ENCODE results near the gene PRDM1. TPM values are rescaled to one million over a fixed set of nuclear protein-coding genes. Genes with fewer than 3 reads are reported as not detected.

PRDM1 gene
- total RNA-seq, 4 donors from 2014 or later: 5.3 to 13.4 (median 10.6) TPM

DNA sequence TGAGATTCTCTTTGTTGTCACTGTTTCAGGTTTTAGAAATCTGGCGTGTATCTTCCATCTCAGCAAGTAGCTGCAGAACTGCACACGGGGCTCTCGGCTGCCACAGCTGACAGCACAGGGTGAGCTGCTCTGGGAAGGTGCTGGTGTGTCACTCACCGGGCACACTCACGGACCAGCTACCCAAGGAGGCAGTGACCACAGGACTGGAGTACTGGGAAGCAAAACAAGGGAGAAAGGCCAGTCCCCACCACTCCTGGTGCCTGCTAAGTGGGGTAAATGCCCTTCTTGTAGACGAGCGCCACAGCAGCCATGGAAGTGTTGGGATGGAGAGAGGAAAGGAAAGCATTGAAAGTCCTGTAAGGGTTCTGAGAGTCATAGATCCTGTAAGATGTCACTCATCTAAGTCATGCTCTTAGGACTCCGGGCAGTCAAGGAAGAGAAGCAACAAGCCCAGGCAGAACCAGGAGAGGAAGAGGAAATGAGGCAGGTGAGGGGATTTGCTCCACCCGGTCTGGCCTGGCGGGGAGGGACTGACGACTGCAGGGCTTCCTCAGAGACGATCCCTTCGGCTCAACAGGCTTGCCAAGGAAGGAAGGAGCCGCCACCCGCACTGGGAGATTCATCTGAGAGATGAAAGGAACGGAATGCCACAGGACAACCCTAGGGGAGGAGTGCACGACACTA lies 48.1 kb downstream of the PRDM1 start:
- TF ChIP-seq, protein P1, sequence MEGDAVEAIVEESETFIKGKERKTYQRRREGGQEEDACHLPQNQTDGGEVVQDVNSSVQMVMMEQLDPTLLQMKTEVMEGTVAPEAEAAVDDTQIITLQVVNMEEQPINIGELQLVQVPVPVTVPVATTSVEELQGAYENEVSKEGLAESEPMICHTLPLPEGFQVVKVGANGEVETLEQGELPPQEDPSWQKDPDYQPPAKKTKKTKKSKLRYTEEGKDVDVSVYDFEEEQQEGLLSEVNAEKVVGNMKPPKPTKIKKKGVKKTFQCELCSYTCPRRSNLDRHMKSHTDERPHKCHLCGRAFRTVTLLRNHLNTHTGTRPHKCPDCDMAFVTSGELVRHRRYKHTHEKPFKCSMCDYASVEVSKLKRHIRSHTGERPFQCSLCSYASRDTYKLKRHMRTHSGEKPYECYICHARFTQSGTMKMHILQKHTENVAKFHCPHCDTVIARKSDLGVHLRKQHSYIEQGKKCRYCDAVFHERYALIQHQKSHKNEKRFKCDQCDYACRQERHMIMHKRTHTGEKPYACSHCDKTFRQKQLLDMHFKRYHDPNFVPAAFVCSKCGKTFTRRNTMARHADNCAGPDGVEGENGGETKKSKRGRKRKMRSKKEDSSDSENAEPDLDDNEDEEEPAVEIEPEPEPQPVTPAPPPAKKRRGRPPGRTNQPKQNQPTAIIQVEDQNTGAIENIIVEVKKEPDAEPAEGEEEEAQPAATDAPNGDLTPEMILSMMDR (IDR thresholded peaks at IDR 0.05; ENCODE audit: low read depth): no peak

DNA sequence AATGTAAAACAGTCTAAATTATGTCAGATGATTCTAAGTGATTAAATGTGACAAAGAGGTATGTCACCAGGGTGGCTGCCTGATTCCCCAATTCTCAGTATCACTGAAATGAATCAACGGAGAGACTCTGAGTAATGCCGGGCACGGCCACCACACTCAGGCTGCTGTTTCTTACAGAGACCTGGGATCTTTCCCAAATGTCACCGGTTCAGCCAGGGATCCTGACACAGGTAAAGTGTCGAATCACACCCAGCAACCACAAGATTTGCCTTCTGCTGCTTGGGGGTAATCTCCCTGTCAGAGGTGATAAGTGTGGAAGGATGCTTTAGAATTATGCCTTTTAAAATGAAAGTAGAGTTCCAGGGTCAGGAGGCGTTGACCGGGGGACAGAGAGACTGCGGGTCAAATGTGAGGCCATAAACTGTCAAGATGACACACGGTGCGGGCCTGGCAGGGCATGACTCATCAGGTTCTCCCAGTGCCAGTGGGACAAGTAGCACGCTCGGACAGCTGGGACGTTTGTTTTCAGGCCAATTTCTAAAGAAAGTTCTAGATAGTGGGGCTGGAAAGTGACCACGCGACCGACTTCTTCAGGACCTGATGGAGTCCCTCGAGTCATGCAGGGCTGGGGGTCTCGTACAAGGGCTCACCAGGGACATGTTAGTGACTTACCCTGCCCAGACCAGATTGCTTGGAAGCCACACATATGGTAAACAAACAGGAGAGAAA lies 48.9 kb downstream of the PRDM1 start:
- TF ChIP-seq, protein P1 (IDR thresholded peaks at IDR 0.05; ENCODE audit: low read depth): no peak

DNA sequence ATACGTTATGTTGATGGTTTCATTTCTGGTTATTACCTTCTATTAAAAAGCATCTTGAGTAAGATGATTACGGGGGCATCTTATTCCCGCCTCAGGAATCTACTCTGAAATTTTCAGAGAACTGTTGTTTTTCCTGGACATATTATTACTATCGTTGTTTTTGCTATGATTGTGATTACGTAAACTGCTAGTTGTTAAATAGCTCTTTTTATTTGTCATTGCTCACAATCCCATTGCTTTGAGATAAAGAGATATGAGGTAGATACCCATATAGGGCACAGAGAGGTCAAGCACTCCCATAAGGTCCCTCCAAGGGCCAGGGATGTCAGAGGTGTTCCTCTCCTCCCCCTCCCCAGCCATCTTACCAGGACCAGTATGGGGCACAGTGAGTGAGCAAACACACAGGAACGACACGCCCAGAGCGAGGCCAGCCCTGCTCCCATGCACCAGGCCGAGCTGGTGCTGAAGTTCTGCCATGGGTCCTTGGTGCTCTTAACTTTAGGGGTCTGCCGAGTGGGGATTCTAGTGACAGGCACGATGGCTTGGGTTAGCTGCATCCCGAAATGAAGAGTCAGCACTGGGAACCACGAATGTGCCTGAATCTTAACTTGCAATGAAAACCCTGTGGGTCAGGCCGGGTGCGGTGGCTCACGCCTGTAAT lies 49.9 kb downstream of the PRDM1 start:
- TF ChIP-seq, protein P1 (IDR thresholded peaks at IDR 0.05; ENCODE audit: low read depth): no peak

DNA sequence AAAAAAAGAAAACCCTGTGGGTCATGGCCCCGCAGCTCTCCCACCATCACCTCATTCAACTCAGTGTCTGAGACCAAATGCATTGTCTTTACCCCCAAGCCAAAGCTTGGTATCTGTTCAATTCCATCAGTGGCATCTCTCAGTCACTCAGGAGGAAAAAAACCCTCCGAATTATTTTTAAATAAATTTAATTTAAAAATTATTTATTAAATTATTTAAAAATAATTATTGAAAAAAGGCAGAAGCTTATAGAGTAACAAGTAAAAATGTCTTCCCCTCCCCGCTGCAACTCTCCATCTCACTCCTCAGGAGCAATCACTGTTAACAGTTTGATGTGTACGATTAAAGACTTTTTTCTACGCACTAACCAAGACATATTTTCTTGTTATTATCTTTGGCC lies 50.7 kb downstream of the PRDM1 start:
- TF ChIP-seq, protein P1 (IDR thresholded peaks at IDR 0.05; ENCODE audit: low read depth): no peak

DNA sequence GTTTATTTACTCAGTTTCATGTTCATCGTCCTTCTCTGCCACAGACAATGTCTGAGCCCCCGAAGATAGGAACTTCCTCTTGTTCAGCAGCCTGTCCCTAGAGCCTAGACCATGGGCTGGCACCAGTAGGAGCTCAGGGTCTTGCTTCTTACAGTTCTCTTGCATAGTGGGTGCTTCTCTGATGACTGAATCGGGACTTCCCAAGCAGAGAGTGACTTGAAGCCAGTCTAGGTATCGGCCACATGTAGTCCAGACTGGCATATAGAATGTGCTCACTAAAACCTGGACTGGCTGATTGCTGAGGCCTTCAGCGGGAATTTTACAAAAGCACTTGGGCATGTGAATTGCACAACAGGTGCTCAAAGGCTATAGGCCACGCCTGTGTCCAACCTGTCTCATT lies 52.0 kb downstream of the PRDM1 start:
- TF ChIP-seq, protein P1 (IDR thresholded peaks at IDR 0.05; ENCODE audit: low read depth): no peak

DNA sequence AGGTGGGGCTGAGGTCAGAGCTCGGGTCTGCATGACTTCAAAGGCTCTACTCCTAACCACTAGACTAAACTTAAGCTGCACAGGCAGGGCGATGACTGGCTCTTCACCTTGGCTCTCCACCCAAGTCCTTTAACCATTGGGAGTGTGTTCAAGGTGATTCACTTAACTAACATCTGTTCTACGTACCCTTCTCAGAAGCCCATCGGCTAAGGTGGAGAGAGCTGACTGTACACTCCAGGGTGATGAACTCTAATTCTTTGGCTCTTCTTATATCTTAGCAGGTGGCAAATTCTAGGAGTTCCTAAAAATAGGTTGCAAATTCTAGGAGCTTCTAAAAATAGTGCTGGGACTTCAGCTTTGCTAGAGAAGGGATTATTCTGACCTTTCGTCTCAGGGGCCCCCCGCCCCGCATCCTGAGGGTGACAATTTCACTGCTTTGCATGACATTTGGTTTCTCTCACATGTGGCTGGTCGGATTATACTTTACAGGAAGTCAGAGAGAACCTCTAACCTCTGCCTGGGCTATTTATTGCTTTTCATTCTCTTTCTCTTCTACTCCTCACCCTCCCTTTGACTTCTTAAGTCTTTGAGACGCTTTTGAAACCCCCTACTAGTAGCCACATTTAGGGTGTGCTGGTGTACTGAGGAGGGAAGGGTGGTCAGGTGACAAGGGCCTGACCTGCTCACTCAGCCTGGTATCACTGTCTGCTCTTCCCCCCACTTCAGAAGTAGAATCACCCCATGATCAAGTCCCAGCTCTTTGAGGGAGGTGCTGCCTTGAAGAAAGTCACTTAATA lies 55.5 kb downstream of the PRDM1 start:
- TF ChIP-seq, protein P1 (IDR thresholded peaks at IDR 0.05; ENCODE audit: low read depth): no peak

Measured in subcutaneous adipose tissue (tissue), 4 donors.